H1 (cell line): Measurements from ENCODE around the gene ZNF473. TPM values are rescaled to one million over a fixed set of nuclear protein-coding genes. Genes with fewer than 3 reads are reported as not detected.

Experiments used
- CTCF ChIA-PET: fragments of 300-600 bp; sonication (Branson Sonifier 250); formaldehyde crosslinking; loops from one replicate; lab custom pipeline; 2021; ENCODE audit not compliant: partially characterized antibody; lab: Charles Lee
- POLR2A ChIA-PET: fragments of 300-600 bp; sonication (Branson Sonifier 250); formaldehyde crosslinking; loops from one replicate; lab custom pipeline; 2021; ENCODE audit warnings: inconsistent platforms; ENCODE audit not compliant: partially characterized antibody; lab: Charles Lee
- DNase-seq, 2 experiments: peaks; one replicate each; pipeline versions ENCODE4 v3.0.0 to v3.0.0-alpha.2; 2010 to 2022; ENCODE audit warnings: low spot score in 2 of 2, low read depth in 1 of 2, mixed read lengths in 1 of 2
- FAIRE-seq: peaks from 2 replicates; lab custom pipeline; 2011; peaks lifted over from hg19 to GRCh38; lab: Jason Lieb, UNC
- H2AFZ ChIP-seq: 2 replicates; pipeline ENCODE4 v1.8.1; 2012; ENCODE audit warnings: low read length, inconsistent platforms
- H2AK5ac ChIP-seq: 2 replicates; pipeline ENCODE4 v1.6.1; 2013; ENCODE audit warnings: low read depth, low read length
- H2BK120ac ChIP-seq: replicated peaks from 2 replicates; pipeline ENCODE3; 2013; ENCODE audit warnings: low read depth, low read length, inconsistent platforms
- H2BK12ac ChIP-seq: 2 replicates; pipeline ENCODE4 v1.6.1; 2013; ENCODE audit warnings: low read depth, low read length
- H2BK15ac ChIP-seq: 2 replicates; pipeline ENCODE4 v1.6.1; 2013; ENCODE audit warnings: low read length
- H2BK20ac ChIP-seq: 2 replicates; pipeline ENCODE4 v1.6.1; 2013; ENCODE audit warnings: low read length
- H2BK5ac ChIP-seq: 2 replicates; pipeline ENCODE4 v1.6.1; 2013; ENCODE audit warnings: low read depth, low read length
- H3K14ac ChIP-seq: 2 replicates; pipeline ENCODE4 v1.6.1; 2013; ENCODE audit warnings: inconsistent platforms; ENCODE audit not compliant: insufficient read length
- H3K18ac ChIP-seq: 2 replicates; pipeline ENCODE4 v1.6.1; 2013; ENCODE audit warnings: low read length; ENCODE audit errors: extremely low read depth
- H3K23ac ChIP-seq: 2 replicates; pipeline ENCODE4 v1.6.1; 2013; ENCODE audit warnings: inconsistent platforms; ENCODE audit not compliant: insufficient read length
- H3K23me2 ChIP-seq: 2 replicates; pipeline ENCODE4 v1.6.1; 2013; ENCODE audit warnings: low read depth, low read length
- H3K27ac ChIP-seq: 2 replicates; pipeline ENCODE4 v1.6.1; 2011; ENCODE audit warnings: low read depth, low read length, inconsistent platforms
- H3K27me3 ChIP-seq, 4 experiments: replicated peaks in 1 of 4; 1 replicate in 1 of 4; 2 replicates in 3 of 4; pipeline versions ENCODE4 v1.6.1 to v1.8.1; 2011 to 2013; ENCODE audit warnings: low read length in 3 of 4, mild to moderate bottlenecking in 3 of 4, inconsistent platforms in 2 of 4, mixed read lengths in 2 of 4, moderate library complexity in 1 of 4; ENCODE audit not compliant: control insufficient read depth in 3 of 4, insufficient read depth in 3 of 4; ENCODE audit errors: extremely low read depth in 1 of 4
- H3K36me3 ChIP-seq, 4 experiments: 2 replicates each; pipeline versions ENCODE4 v1.6.1 to v1.8.1; 2011 to 2013; ENCODE audit warnings: mild to moderate bottlenecking in 4 of 4, low read length in 3 of 4, moderate library complexity in 2 of 4, control low read depth in 1 of 4, inconsistent platforms in 1 of 4; ENCODE audit not compliant: insufficient read depth in 4 of 4, control insufficient read depth in 2 of 4
- H3K4ac ChIP-seq: replicated peaks from 2 replicates; pipeline ENCODE3; 2013; ENCODE audit warnings: low read length, low read depth, mixed read lengths, inconsistent platforms; ENCODE audit not compliant: insufficient read length
- H3K4me1 ChIP-seq, 4 experiments: replicated peaks in 1 of 4; 1 replicate in 1 of 4; 2 replicates in 3 of 4; pipeline versions ENCODE4 v1.6.1 to v1.8.1; 2011 to 2013; ENCODE audit warnings: low read length in 3 of 4, inconsistent platforms in 2 of 4, mixed read lengths in 1 of 4; ENCODE audit not compliant: insufficient read depth in 4 of 4, control insufficient read depth in 3 of 4
- H3K4me2 ChIP-seq, 2 experiments: 2 replicates each; pipeline versions ENCODE4 v1.6.1 to v1.8.1; 2011 to 2013; ENCODE audit warnings: low read depth in 2 of 2, low read length in 2 of 2, control low read depth in 1 of 2, inconsistent platforms in 1 of 2, mild to moderate bottlenecking in 1 of 2; ENCODE audit not compliant: insufficient read depth in 1 of 2
- H3K4me3 ChIP-seq, 4 experiments: fragments of 200-600, 300-600 bp in 1 of 4; sonication (generic), shearing (Covaris generic), sonication (Bioruptor Twin) in 1 of 4; 2 replicates each; pipeline versions ENCODE4 v1.5.1 to v1.8.1; 2011 to 2016; ENCODE audit warnings: low read length in 4 of 4, low read depth in 3 of 4, control low read depth in 2 of 4, inconsistent platforms in 2 of 4, mild to moderate bottlenecking in 2 of 4, mixed read lengths in 1 of 4, moderate library complexity in 1 of 4; ENCODE audit not compliant: insufficient read depth in 2 of 4; ENCODE audit errors: extremely low read depth in 1 of 4
- H3K56ac ChIP-seq: replicated peaks from 2 replicates; pipeline ENCODE3; 2013; ENCODE audit warnings: low read depth, mild to moderate bottlenecking, mixed read lengths, low read length, inconsistent platforms; ENCODE audit not compliant: insufficient read length
- H3K79me1 ChIP-seq: 2 replicates; pipeline ENCODE4 v1.6.1; 2013; ENCODE audit warnings: low read depth, low read length, control low read depth
- H3K79me2 ChIP-seq, 2 experiments: 2 replicates each; pipeline versions ENCODE4 v1.6.1 to v1.8.1; 2012 to 2013; ENCODE audit warnings: low read length in 2 of 2, mild to moderate bottlenecking in 2 of 2, inconsistent platforms in 1 of 2; ENCODE audit not compliant: insufficient read depth in 2 of 2, control insufficient read depth in 1 of 2
- H3K9ac ChIP-seq, 4 experiments: replicated peaks in 1 of 4; 1 replicate in 1 of 4; 2 replicates in 3 of 4; pipeline versions ENCODE4 v1.6.1 to v1.8.1; 2011 to 2013; ENCODE audit warnings: low read depth in 3 of 4, low read length in 3 of 4, control low read depth in 2 of 4, mild to moderate bottlenecking in 2 of 4, moderate library complexity in 2 of 4, inconsistent platforms in 1 of 4; ENCODE audit errors: extremely low read depth in 1 of 4
- H3K9me3 ChIP-seq, 2 experiments: 2 replicates each; pipeline versions ENCODE4 v1.6.1 to v1.8.1; 2012 to 2013; ENCODE audit warnings: mild to moderate bottlenecking in 2 of 2, moderate library complexity in 2 of 2, control low read depth in 1 of 2, inconsistent platforms in 1 of 2, low read depth in 1 of 2, low read length in 1 of 2, mixed read lengths in 1 of 2; ENCODE audit not compliant: insufficient read depth in 2 of 2
- H4K20me1 ChIP-seq, 2 experiments: replicated peaks in 1 of 2; 2 replicates each; pipeline versions ENCODE3 to v1.8.1; 2011 to 2013; ENCODE audit warnings: inconsistent platforms in 2 of 2, low read length in 2 of 2, mild to moderate bottlenecking in 1 of 2; ENCODE audit not compliant: insufficient read depth in 2 of 2, control insufficient read depth in 1 of 2
- H4K5ac ChIP-seq: 2 replicates; pipeline ENCODE4 v1.6.1; 2013; ENCODE audit warnings: low read length, low read depth, mixed read lengths, inconsistent platforms; ENCODE audit not compliant: insufficient read length
- H4K8ac ChIP-seq: 2 replicates; pipeline ENCODE4 v1.8.0; 2013; ENCODE audit warnings: mild to moderate bottlenecking, moderate library complexity, low read length, inconsistent platforms; ENCODE audit not compliant: insufficient read depth; ENCODE audit errors: extremely low read depth
- H4K91ac ChIP-seq: replicated peaks from 2 replicates; pipeline ENCODE3; 2013; ENCODE audit warnings: low read length, mixed read lengths, inconsistent platforms; ENCODE audit not compliant: insufficient read length
- CTCF ChIP-seq, 3 experiments: IDR thresholded peaks; 1 replicate in 2 of 3; 2 replicates in 1 of 3; pipeline versions ENCODE4 v1.5.1 to v1.6.1; 2011; ENCODE audit warnings: low read length in 3 of 3, mild to moderate bottlenecking in 3 of 3, inconsistent platforms in 2 of 3, low read depth in 1 of 3, moderate library complexity in 1 of 3; ENCODE audit not compliant: insufficient read depth in 1 of 3; ENCODE audit errors: control extremely low read depth in 1 of 3
- GTF2F1 ChIP-seq: IDR thresholded peaks from 2 replicates; pipeline ENCODE4 v1.6.1; 2012; ENCODE audit warnings: low read depth, low read length, improper control_type of control experiment, borderline replicate concordance
- HDAC6 ChIP-seq: IDR thresholded peaks from one replicate; pipeline ENCODE4 v1.7.1; 2012; ENCODE audit warnings: low read depth, mild to moderate bottlenecking, inconsistent platforms, low read length, moderate library complexity
- NANOG ChIP-seq: IDR thresholded peaks from 2 replicates; pipeline ENCODE4 v1.6.1; 2011; ENCODE audit warnings: low read length, low read depth, mild to moderate bottlenecking, inconsistent platforms; ENCODE audit not compliant: insufficient read depth, poor library complexity, severe bottlenecking
- RAD21 ChIP-seq, 2 experiments: IDR thresholded peaks in 1 of 2; conservative IDR thresholded peaks in 1 of 2; 2 replicates each; pipeline ENCODE4 v1.6.1; 2011; ENCODE audit warnings: low read depth in 2 of 2, low read length in 2 of 2, improper control_type of control experiment in 1 of 2, inconsistent platforms in 1 of 2, mild to moderate bottlenecking in 1 of 2, moderate library complexity in 1 of 2
- RBBP5 ChIP-seq: IDR thresholded peaks from 2 replicates; pipeline ENCODE4 v1.7.1; 2012; ENCODE audit warnings: low read depth, mild to moderate bottlenecking, inconsistent platforms, low read length, moderate library complexity, borderline replicate concordance
- SP1 ChIP-seq: IDR thresholded peaks from 2 replicates; pipeline ENCODE4 v1.6.1; 2011; ENCODE audit warnings: low read depth, low read length
- SP2 ChIP-seq: IDR thresholded peaks from 2 replicates; pipeline ENCODE4 v1.6.1; 2012; ENCODE audit warnings: mild to moderate bottlenecking, low read length, inconsistent platforms
- YY1 ChIP-seq: IDR thresholded peaks from 2 replicates; pipeline ENCODE4 v1.6.1; 2011; ENCODE audit warnings: low read depth, mild to moderate bottlenecking, low read length
- WGBS, 2 experiments: shearing (Covaris generic) in 1 of 2; methylation state at CpG; one replicate each; pipeline versions ENCODE4 v1.1.6 to v1.1.7; 2013 to 2015; ENCODE audit warnings: low lambda C conversion rate in 2 of 2, mixed read lengths in 2 of 2, inconsistent platforms in 1 of 2, low coverage in 1 of 2, missing lambda C conversion rate in 1 of 2; ENCODE audit not compliant: insufficient replicate concordance in 2 of 2, insufficient coverage in 1 of 2, insufficient read length in 1 of 2; ENCODE audit errors: extremely low coverage in 1 of 2, missing lambda C conversion rate in 1 of 2; 5-methylcytosine and 5-hydroxymethylcytosine counted together
- polyA plus RNA-seq, 7 experiments: library from polyadenylated mRNA; depleted of rRNA in 3 of 7; stranded (reverse) in 5 of 7; unstranded in 2 of 7; fragments of >200 nt in 5 of 7; fragments of 200-250 nt in 2 of 7; gene quantifications; 1 replicate in 5 of 7; 2 replicates in 1 of 7; 4 replicates in 1 of 7; pipeline versions ENCODE4 v1.2.1 to v1.2.3, GENCODE V29; 2011 to 2013; ENCODE audit warnings: missing spikeins in 2 of 7, mixed read lengths in 2 of 7
- total RNA-seq: library from RNA; stranded (reverse); fragmentation: NEBNext Ultra II Directional; extraction: Animal tissue kit (Norgen Biotek cat#: 25700); gene quantifications from 2 replicates; pipeline ENCODE4 v1.2.1, GENCODE V29; 2021

Gene ZNF473
- total and polyA plus RNA-seq, 2 of the 8 experiments (the other 6 are each of a cell fraction or from before 2014, with no cell fraction given) = 5.2 to 11.7 TPM

GRCh38 chr19:50046649-50047503 lies 21.1 kb downstream of the ZNF473 start:
- H4K8ac ChIP-seq = no peak overlapping the region
- no peak overlapping the region for H2AFZ ChIP-seq
- ChIA-PET CTCF (interaction anchor here (0.7 to 3.8 kb wide), 17 partner anchors 8 to 208 kb away, joined by 3 to 20 read pairs (median 5); no protein-coding TSS in a partner anchor), POLR2A (no interaction called here)
- peaks cover 34 to 63% (median 54%) of the 10 kb centered on the region in 4 experiments for H3K36me3 ChIP-seq
- H4K20me1 ChIP-seq = no peaks in the 10 kb centered on the region
- no peak overlapping the region for H3K4me3 ChIP-seq
- H4K5ac ChIP-seq = no peak overlapping the region
- no peak overlapping the region for H2BK120ac ChIP-seq
- H3K9ac ChIP-seq = no peak overlapping the region
- H3K23me2 ChIP-seq = peaks cover 3% of the 10 kb centered on the region; the same call in 1 of the 2 replicates
- no peak overlapping the region for H3K4me2 ChIP-seq
- no peak overlapping the region for H3K14ac ChIP-seq
- H2AK5ac ChIP-seq = no peak overlapping the region
- H3K23ac ChIP-seq = no peak overlapping the region
- H3K79me1 ChIP-seq = no peaks in the 10 kb centered on the region
- peak in 1 of 2 experiments; percentile 84 for DNase-seq
- no peak overlapping the region for H3K27ac ChIP-seq
- no peak overlapping the region for H3K18ac ChIP-seq
- H4K91ac ChIP-seq = no peak overlapping the region
- H2BK12ac ChIP-seq = no peak overlapping the region
- no peak overlapping the region for H3K56ac ChIP-seq
- H3K27me3 ChIP-seq = no peaks in the 10 kb centered on the region
- no peaks in the 10 kb centered on the region for H3K4me1 ChIP-seq
- H3K79me2 ChIP-seq = no peaks in the 10 kb centered on the region
- peaks cover 65 to 83% of the 10 kb centered on the region in 2 experiments for H3K9me3 ChIP-seq
- WGBS, 2 experiments = 91% methylated on average over 14 of the region's 14 CpGs; no CpG with 5 or more reads in 1 of the 2 experiments
- H3K4ac ChIP-seq = no peak overlapping the region
- H2BK5ac ChIP-seq = no peak overlapping the region
- no peak for FAIRE-seq
- H2BK15ac ChIP-seq = no peak overlapping the region
- no peak overlapping the region for H2BK20ac ChIP-seq
- TF ChIP-seq GTF2F1 (peak; percentile 32; the same call in 1 of the 2 replicates), SP2 (no peak), NANOG (no peak), HDAC6 (no peak), YY1 (peak; percentile 23; the same call in 1 of the 2 replicates), CTCF (IDR thresholded peaks at IDR 0.05; ENCODE audit: control extremely low read depth in 1 of 3, insufficient read depth in 1 of 3, low read depth in 1 of 3, low read length in 3 of 3) (peak; percentile 76 to 86 (median 84)), RBBP5 (no peak), RAD21 (IDR thresholded peaks at IDR 0.05 in 1 of 2, conservative IDR thresholded peaks at IDR 0.05 in 1 of 2; ENCODE audit: low read depth in 2 of 2, low read length in 2 of 2) (peak; percentile 77 to 80), SP1 (no peak)
